GM12878 (cell line): Measurements from ENCODE around the gene TSFM. TPM values are rescaled to one million over a fixed set of nuclear protein-coding genes. Genes with fewer than 3 reads are reported as not detected.

Experiments used
- BHLHE40 ChIP-seq, 2 experiments: fragments of 450-650 bp in 1 of 2; IDR thresholded peaks; 2 replicates each; pipeline ENCODE4 v1.6.1; 2011 to 2017; ENCODE audit warnings: low read depth in 2 of 2, borderline replicate concordance in 1 of 2, improper control_type of control experiment in 1 of 2, low read length in 1 of 2, mild to moderate bottlenecking in 1 of 2
- BMI1 ChIP-seq: fragments of 450-650 bp; IDR thresholded peaks from 2 replicates; pipeline ENCODE4 v1.6.1; 2016; ENCODE audit warnings: mild to moderate bottlenecking, moderate library complexity, borderline replicate concordance
- CREB1 ChIP-seq: IDR thresholded peaks from 2 replicates; pipeline ENCODE4 v1.6.1; 2012; ENCODE audit warnings: low read depth, mild to moderate bottlenecking, inconsistent platforms
- FOXK2 ChIP-seq: fragments of 450-650 bp; IDR thresholded peaks from 2 replicates; pipeline ENCODE4 v1.6.1; 2017; ENCODE audit warnings: mild to moderate bottlenecking, moderate library complexity
- HDAC2 ChIP-seq: fragments of 200-600 bp; sonication (generic); IDR thresholded peaks from 2 replicates; pipeline ENCODE4 v1.6.1; 2017
- KAT2A ChIP-seq: conservative IDR thresholded peaks from 2 replicates; pipeline ENCODE4 v1.6.1; 2011; ENCODE audit warnings: low read depth, low read length; ENCODE audit not compliant: control insufficient read depth
- MTA2 ChIP-seq: fragments of 450-650 bp; IDR thresholded peaks from 2 replicates; pipeline ENCODE4 v1.6.1; 2016; ENCODE audit warnings: low read depth, mild to moderate bottlenecking, moderate library complexity
- MYB ChIP-seq: fragments of 150-350 bp; IDR thresholded peaks from 2 replicates; pipeline ENCODE4 v1.6.1; 2014; ENCODE audit warnings: mild to moderate bottlenecking, low read depth, low read length, borderline replicate concordance
- RAD21 ChIP-seq: IDR thresholded peaks from 2 replicates; pipeline ENCODE4 v1.6.1; 2011; ENCODE audit warnings: mild to moderate bottlenecking, low read depth, low read length, moderate library complexity; ENCODE audit not compliant: insufficient read depth
- RAD51 ChIP-seq: fragments of 450-650 bp; IDR thresholded peaks from 2 replicates; pipeline ENCODE4 v1.6.1; 2016; ENCODE audit warnings: moderate library complexity, mild to moderate bottlenecking, inconsistent platforms
- RB1 ChIP-seq: fragments of 450-650 bp; formaldehyde crosslinking; IDR thresholded peaks from 2 replicates; pipeline ENCODE4 v1.6.1; 2017; ENCODE audit warnings: mild to moderate bottlenecking, borderline replicate concordance
- SMARCA5 ChIP-seq: fragments of 450-650 bp; IDR thresholded peaks from 2 replicates; pipeline ENCODE4 v1.6.1; 2017; ENCODE audit warnings: mild to moderate bottlenecking
- TARDBP ChIP-seq: IDR thresholded peaks from 2 replicates; pipeline ENCODE4 v1.6.1; 2016; ENCODE audit warnings: borderline replicate concordance
- ZNF207 ChIP-seq: fragments of 450-650 bp; IDR thresholded peaks from 2 replicates; pipeline ENCODE4 v1.6.1; 2014; ENCODE audit warnings: antibody characterized with exemption, mild to moderate bottlenecking, borderline replicate concordance
- polyA plus RNA-seq, 11 experiments: library from polyadenylated mRNA; depleted of rRNA in 4 of 11; unstranded in 6 of 11; stranded (reverse) in 5 of 11; fragments of >200 nt; fragmentation: Nextera tagmentation in 4 of 11; fragmentation: Illumina TruSeq in 1 of 11; extraction: Ambion mirVana in 4 of 11; extraction: Trizol in 1 of 11; gene quantifications; 1 replicate in 1 of 11; 2 replicates in 10 of 11; pipeline versions ENCODE4 v1.2.1 to v1.2.3, GENCODE V29; 2011 to 2016; ENCODE audit warnings: inconsistent platforms in 2 of 11, missing spikeins in 2 of 11, low read depth in 1 of 11
- total RNA-seq, 4 experiments: library from RNA; depleted of rRNA in 3 of 4; stranded (reverse); fragments of >200 nt in 3 of 4; fragmentation: Illumina TruSeq in 1 of 4; extraction: Trizol in 1 of 4; gene quantifications; 2 replicates each; pipeline versions ENCODE4 v1.2.1 to v1.2.3, GENCODE V29; 2013 to 2021
- TF ChIP-seq, protein P1 (sequence below): fragments of 450-650 bp; conservative IDR thresholded peaks from 2 replicates; pipeline ENCODE4 v1.6.1; 2017; ENCODE audit warnings: mild to moderate bottlenecking, moderate library complexity
- TF ChIP-seq, protein P2 (sequence below): IDR thresholded peaks from 2 replicates; pipeline ENCODE4 v1.6.1; 2011; ENCODE audit warnings: borderline replicate concordance, low read depth, mild to moderate bottlenecking, moderate library complexity, mixed read lengths, low read length; ENCODE audit not compliant: insufficient read depth; ENCODE audit errors: extremely low read length
- TF ChIP-seq, protein P3 (sequence below): IDR thresholded peaks from 2 replicates; pipeline ENCODE4 v1.6.1; 2012; ENCODE audit warnings: low read depth, low read length, improper control_type of control experiment
- TF ChIP-seq, protein P4 (sequence below): fragments of 450-650 bp; IDR thresholded peaks from 2 replicates; pipeline ENCODE4 v1.6.1; 2016; ENCODE audit warnings: mild to moderate bottlenecking, moderate library complexity, borderline replicate concordance
- TF ChIP-seq, protein P5 (sequence below): IDR thresholded peaks from 2 replicates; pipeline ENCODE4 v1.6.1; 2011; ENCODE audit warnings: mild to moderate bottlenecking, low read depth, low read length, moderate library complexity; ENCODE audit not compliant: insufficient replicate concordance

Gene TSFM
- total and polyA plus RNA-seq, 10 of the 15 experiments (the other 5 are each of a cell fraction or from before 2014, with no cell fraction given) = 36.7 to 132 (median 45.6) TPM

DNA sequence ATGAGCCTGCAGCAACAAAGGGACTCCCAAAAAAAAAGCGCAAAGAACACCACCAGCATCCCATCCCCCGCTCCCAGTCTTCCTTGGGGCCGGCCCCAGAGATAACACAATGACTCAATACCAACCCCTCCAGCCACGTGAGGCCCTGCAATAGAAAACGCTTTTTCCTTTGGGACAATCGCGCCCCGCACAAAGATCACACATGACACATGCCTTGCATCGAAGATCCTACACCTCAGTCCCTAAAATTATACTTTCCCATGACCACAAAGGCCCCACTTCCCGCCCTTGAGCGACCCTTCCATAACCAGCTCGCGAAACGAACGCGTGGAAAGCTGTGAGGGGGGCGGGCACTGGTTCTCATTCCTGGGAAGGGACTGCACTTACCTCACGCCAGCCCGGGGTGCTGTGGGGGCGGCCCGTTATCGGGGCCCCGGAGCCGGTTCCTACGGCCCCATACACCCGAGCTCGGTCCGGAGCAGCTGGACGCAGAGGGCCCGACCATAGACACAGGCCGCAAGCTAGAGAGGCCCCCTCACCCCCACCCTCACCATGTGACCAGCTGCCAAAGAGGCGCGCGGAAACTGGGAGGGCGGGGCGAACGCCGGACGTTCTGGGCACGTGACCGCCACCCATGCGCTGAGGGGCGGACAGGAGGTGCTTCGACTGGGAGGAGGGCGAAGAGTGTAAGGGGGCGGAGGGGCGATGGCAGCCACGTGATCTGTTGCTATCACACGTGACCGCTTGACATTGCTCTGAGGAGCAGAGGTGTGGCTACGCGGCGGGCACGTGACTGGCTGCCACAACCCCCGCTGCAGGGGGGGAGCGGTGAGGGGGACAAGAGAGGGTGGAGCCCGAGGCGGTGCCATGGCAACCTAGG lies 30.6 kb upstream of the TSFM start, which contains the start of gene CDK4 (continued):
- TF ChIP-seq, protein P1, sequence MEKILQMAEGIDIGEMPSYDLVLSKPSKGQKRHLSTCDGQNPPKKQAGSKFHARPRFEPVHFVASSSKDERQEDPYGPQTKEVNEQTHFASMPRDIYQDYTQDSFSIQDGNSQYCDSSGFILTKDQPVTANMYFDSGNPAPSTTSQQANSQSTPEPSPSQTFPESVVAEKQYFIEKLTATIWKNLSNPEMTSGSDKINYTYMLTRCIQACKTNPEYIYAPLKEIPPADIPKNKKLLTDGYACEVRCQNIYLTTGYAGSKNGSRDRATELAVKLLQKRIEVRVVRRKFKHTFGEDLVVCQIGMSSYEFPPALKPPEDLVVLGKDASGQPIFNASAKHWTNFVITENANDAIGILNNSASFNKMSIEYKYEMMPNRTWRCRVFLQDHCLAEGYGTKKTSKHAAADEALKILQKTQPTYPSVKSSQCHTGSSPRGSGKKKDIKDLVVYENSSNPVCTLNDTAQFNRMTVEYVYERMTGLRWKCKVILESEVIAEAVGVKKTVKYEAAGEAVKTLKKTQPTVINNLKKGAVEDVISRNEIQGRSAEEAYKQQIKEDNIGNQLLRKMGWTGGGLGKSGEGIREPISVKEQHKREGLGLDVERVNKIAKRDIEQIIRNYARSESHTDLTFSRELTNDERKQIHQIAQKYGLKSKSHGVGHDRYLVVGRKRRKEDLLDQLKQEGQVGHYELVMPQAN = peak; percentile 90
- peak; percentile 83 for TF ChIP-seq TARDBP
- TF ChIP-seq KAT2A = no peak
- no peak for TF ChIP-seq MYB
- peak; percentile 72; the same call in 1 of the 2 replicates for TF ChIP-seq FOXK2
- TF ChIP-seq CREB1 = peak; percentile 87
- peak; percentile 100 for TF ChIP-seq RAD51
- TF ChIP-seq HDAC2 = 0 out of 2 replicates have a peak, but pooled peaks have one; percentile 53
- TF ChIP-seq, protein P2, sequence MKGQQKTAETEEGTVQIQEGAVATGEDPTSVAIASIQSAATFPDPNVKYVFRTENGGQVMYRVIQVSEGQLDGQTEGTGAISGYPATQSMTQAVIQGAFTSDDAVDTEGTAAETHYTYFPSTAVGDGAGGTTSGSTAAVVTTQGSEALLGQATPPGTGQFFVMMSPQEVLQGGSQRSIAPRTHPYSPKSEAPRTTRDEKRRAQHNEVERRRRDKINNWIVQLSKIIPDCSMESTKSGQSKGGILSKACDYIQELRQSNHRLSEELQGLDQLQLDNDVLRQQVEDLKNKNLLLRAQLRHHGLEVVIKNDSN = peak; percentile 99
- TF ChIP-seq, protein P3, sequence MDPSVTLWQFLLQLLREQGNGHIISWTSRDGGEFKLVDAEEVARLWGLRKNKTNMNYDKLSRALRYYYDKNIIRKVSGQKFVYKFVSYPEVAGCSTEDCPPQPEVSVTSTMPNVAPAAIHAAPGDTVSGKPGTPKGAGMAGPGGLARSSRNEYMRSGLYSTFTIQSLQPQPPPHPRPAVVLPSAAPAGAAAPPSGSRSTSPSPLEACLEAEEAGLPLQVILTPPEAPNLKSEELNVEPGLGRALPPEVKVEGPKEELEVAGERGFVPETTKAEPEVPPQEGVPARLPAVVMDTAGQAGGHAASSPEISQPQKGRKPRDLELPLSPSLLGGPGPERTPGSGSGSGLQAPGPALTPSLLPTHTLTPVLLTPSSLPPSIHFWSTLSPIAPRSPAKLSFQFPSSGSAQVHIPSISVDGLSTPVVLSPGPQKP = 0 out of 2 replicates have a peak, but pooled peaks have one; percentile 28
- TF ChIP-seq BHLHE40 (IDR thresholded peaks at IDR 0.05; ENCODE audit: borderline replicate concordance in 1 of 2, low read depth in 2 of 2, low read length in 1 of 2) = peak; percentile 98 to 100
- TF ChIP-seq MTA2 = no peak
- TF ChIP-seq SMARCA5 = no peak
- TF ChIP-seq, protein P4, sequence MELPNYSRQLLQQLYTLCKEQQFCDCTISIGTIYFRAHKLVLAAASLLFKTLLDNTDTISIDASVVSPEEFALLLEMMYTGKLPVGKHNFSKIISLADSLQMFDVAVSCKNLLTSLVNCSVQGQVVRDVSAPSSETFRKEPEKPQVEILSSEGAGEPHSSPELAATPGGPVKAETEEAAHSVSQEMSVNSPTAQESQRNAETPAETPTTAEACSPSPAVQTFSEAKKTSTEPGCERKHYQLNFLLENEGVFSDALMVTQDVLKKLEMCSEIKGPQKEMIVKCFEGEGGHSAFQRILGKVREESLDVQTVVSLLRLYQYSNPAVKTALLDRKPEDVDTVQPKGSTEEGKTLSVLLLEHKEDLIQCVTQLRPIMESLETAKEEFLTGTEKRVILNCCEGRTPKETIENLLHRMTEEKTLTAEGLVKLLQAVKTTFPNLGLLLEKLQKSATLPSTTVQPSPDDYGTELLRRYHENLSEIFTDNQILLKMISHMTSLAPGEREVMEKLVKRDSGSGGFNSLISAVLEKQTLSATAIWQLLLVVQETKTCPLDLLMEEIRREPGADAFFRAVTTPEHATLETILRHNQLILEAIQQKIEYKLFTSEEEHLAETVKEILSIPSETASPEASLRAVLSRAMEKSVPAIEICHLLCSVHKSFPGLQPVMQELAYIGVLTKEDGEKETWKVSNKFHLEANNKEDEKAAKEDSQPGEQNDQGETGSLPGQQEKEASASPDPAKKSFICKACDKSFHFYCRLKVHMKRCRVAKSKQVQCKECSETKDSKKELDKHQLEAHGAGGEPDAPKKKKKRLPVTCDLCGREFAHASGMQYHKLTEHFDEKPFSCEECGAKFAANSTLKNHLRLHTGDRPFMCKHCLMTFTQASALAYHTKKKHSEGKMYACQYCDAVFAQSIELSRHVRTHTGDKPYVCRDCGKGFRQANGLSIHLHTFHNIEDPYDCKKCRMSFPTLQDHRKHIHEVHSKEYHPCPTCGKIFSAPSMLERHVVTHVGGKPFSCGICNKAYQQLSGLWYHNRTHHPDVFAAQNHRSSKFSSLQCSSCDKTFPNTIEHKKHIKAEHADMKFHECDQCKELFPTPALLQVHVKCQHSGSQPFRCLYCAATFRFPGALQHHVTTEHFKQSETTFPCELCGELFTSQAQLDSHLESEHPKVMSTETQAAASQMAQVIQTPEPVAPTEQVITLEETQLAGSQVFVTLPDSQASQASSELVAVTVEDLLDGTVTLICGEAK = peak; percentile 56; the same call in 1 of the 2 replicates
- no peak for TF ChIP-seq RAD21
- peak; percentile 64 for TF ChIP-seq ZNF207
- TF ChIP-seq, protein P5, sequence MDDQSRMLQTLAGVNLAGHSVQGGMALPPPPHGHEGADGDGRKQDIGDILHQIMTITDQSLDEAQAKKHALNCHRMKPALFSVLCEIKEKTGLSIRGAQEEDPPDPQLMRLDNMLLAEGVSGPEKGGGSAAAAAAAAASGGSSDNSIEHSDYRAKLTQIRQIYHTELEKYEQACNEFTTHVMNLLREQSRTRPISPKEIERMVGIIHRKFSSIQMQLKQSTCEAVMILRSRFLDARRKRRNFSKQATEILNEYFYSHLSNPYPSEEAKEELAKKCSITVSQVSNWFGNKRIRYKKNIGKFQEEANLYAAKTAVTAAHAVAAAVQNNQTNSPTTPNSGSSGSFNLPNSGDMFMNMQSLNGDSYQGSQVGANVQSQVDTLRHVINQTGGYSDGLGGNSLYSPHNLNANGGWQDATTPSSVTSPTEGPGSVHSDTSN = no peak
- peak; percentile 94 for TF ChIP-seq RB1
- peak; percentile 97 for TF ChIP-seq BMI1
